DOHH2 (cell line): ENCODE results near the gene LIMK1.

ENCODE experiments used
- H3F3A ChIP-seq: fragments of 200-600 bp; sonication (generic), shearing (Covaris generic); 2 replicates; pipeline ENCODE4 v1.6.0; 2016; ENCODE audit warnings: antibody characterized with exemption, mild to moderate bottlenecking; ENCODE audit not compliant: control insufficient read depth, insufficient read depth
- H3K27ac ChIP-seq: fragments of 200-600 bp; sonication (generic); 2 replicates; pipeline ENCODE4 v1.5.1; 2014; ENCODE audit warnings: low read depth, mild to moderate bottlenecking, low read length, moderate library complexity
- H3K27me3 ChIP-seq: fragments of 200-600 bp; sonication (generic); 2 replicates; pipeline ENCODE4 v1.6.1; 2014; ENCODE audit warnings: mild to moderate bottlenecking, low read length, mixed read lengths; ENCODE audit not compliant: control insufficient read depth
- H3K36me3 ChIP-seq: fragments of 200-600 bp; sonication (generic); 2 replicates; pipeline ENCODE4 v1.6.1; 2014; ENCODE audit warnings: mild to moderate bottlenecking, low read length, moderate library complexity, mixed read lengths; ENCODE audit not compliant: control insufficient read depth
- H3K4me1 ChIP-seq: fragments of 200-600 bp; sonication (generic); 2 replicates; pipeline ENCODE4 v1.6.1; 2014; ENCODE audit warnings: mild to moderate bottlenecking, low read length, mixed read lengths; ENCODE audit not compliant: control insufficient read depth
- H3K4me2 ChIP-seq: fragments of 200-600 bp; sonication (generic); 2 replicates; pipeline ENCODE4 v1.6.0; 2014; ENCODE audit warnings: mild to moderate bottlenecking, low read length, moderate library complexity
- H3K4me3 ChIP-seq: fragments of 200-600 bp; sonication (generic); 2 replicates; pipeline ENCODE4 v1.5.1; 2014; ENCODE audit warnings: mild to moderate bottlenecking, low read length, mixed read lengths
- H3K79me2 ChIP-seq: fragments of 200-600 bp; sonication (generic); 2 replicates; pipeline ENCODE4 v1.6.1; 2014; ENCODE audit warnings: mild to moderate bottlenecking, low read length, mixed read lengths; ENCODE audit not compliant: control insufficient read depth
- H3K9me2 ChIP-seq: fragments of 200-600 bp; sonication (generic); replicated peaks from 2 replicates; pipeline ENCODE4 v1.6.1; 2014; ENCODE audit warnings: mild to moderate bottlenecking, low read length, mixed read lengths; ENCODE audit not compliant: control insufficient read depth
- H3K9me3 ChIP-seq: fragments of 200-600 bp; sonication (generic); 2 replicates; pipeline ENCODE4 v1.6.1; 2014; ENCODE audit warnings: antibody characterized with exemption, low read length, mixed read lengths; ENCODE audit not compliant: control insufficient read depth, insufficient read depth
- H4K20me1 ChIP-seq: fragments of 200-600 bp; sonication (generic); 2 replicates; pipeline ENCODE4 v1.6.0; 2014; ENCODE audit warnings: low read depth, mild to moderate bottlenecking, antibody characterized with exemption, low read length, moderate library complexity; ENCODE audit not compliant: control insufficient read depth, insufficient read depth
- EZH2phosphoT487 ChIP-seq: fragments of 200-600 bp; sonication (generic); IDR thresholded peaks from 2 replicates; pipeline ENCODE4 v1.6.1; 2017; ENCODE audit warnings: borderline replicate concordance, mild to moderate bottlenecking, antibody characterized with exemption, low read length, moderate library complexity, mixed read lengths
- TF ChIP-seq, protein P1 (sequence below): fragments of 200-600 bp; sonication (generic); IDR thresholded peaks from one replicate; pipeline ENCODE4 v1.5.1; 2014; ENCODE audit warnings: antibody characterized with exemption, mild to moderate bottlenecking, low read depth, low read length; ENCODE audit not compliant: poor library complexity, severe bottlenecking

The LIMK1 gene

DNA sequence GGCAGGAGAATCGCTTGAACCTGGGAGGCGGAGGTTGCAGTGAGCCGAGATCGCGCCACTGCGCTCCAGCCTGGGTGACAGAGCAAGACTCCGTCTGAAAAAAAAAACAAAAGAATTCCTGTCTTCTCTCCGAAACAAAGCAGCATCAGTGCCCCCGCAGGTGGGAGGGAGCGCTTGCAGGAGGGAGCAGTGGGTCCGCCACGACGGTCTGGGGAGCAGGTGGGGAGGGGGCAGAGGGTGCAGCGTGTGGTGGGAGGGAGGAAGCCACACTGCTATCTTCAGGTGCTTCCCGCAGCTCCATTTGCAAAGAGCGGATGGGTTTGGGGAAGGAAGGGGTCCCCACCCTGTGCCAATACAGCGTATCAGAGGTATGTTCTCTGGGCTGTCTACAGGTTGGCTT, 31.7 kb downstream of the LIMK1 start:
- Histone ChIP-seq H3K27ac (no peak overlapping the region), H3K9me2 (no peaks in the 10 kb centered on the region), H3K79me2 (no peaks in the 10 kb centered on the region), H3K27me3 (no peaks in the 10 kb centered on the region), H3K4me1 (no peaks in the 10 kb centered on the region; the same call in 1 of the 2 replicates), H3K4me3 (no peak overlapping the region), H4K20me1 (no peaks in the 10 kb centered on the region), H3K36me3 (peaks cover 40% of the 10 kb centered on the region), H3F3A (no peaks in the 10 kb centered on the region), H3K9me3 (no peaks in the 10 kb centered on the region), H3K4me2 (no peak overlapping the region)
- TF ChIP-seq EZH2phosphoT487: no peak
- TF ChIP-seq, protein P1, sequence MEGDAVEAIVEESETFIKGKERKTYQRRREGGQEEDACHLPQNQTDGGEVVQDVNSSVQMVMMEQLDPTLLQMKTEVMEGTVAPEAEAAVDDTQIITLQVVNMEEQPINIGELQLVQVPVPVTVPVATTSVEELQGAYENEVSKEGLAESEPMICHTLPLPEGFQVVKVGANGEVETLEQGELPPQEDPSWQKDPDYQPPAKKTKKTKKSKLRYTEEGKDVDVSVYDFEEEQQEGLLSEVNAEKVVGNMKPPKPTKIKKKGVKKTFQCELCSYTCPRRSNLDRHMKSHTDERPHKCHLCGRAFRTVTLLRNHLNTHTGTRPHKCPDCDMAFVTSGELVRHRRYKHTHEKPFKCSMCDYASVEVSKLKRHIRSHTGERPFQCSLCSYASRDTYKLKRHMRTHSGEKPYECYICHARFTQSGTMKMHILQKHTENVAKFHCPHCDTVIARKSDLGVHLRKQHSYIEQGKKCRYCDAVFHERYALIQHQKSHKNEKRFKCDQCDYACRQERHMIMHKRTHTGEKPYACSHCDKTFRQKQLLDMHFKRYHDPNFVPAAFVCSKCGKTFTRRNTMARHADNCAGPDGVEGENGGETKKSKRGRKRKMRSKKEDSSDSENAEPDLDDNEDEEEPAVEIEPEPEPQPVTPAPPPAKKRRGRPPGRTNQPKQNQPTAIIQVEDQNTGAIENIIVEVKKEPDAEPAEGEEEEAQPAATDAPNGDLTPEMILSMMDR: peak; percentile 7

DNA sequence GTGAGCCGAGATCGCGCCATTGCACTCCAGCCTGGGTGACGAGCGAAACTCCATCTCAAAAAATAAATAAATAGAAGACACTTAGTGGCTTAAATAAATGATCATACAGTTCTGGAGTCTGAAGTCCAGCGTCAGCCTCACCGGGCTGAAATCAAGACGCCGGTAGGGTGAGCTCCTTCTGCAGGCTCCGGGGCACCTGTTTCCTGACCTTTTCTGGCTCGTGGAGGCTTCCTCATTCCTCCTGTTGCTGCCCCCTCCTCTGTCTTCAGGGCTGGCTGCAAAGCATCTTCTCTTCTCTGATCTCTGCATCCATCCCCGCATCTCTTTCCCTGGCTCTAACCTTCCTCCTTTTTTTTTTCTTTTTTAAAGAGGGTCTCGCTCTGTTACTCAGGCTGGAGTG, 32.8 kb downstream of the LIMK1 start:
- no peaks in the 10 kb centered on the region for H3K9me2 ChIP-seq
- no peaks in the 10 kb centered on the region for H3K27me3 ChIP-seq
- no peak overlapping the region for H3K4me2 ChIP-seq
- no peaks in the 10 kb centered on the region for H3K9me3 ChIP-seq
- peaks cover 6% of the 10 kb centered on the region for H3K4me1 ChIP-seq
- no peaks in the 10 kb centered on the region for H3K79me2 ChIP-seq
- H3K4me3 ChIP-seq: no peak overlapping the region
- H4K20me1 ChIP-seq: no peaks in the 10 kb centered on the region
- TF ChIP-seq, protein P1: no peak
- no peak for TF ChIP-seq EZH2phosphoT487
- peaks cover 47% of the 10 kb centered on the region for H3K36me3 ChIP-seq
- H3F3A ChIP-seq: no peaks in the 10 kb centered on the region
- no peak overlapping the region for H3K27ac ChIP-seq

DNA sequence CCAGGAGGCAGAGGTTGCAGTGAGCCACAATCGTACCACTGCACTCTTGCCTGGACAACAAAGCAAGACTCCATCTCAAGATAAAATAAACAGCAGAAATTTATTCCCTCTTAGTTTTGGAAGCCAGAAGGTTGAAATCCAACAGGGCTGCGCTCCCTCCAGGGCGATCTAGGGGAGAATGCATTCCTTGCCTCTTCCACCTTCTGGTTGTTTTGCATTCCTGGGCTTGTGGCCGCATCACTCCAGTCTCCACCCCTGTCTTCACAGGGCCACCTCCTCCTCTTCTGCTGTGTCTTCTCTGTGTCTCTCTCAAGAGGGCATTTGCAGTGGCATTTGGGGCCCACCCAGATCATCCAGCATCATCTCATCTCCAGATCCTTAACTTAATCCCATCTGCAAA, 36.2 kb downstream of the LIMK1 start:
- Histone ChIP-seq H3K4me3 (no peak overlapping the region), H3K9me2 (no peaks in the 10 kb centered on the region), H3K27me3 (no peaks in the 10 kb centered on the region), H3K9me3 (no peaks in the 10 kb centered on the region), H3K79me2 (no peaks in the 10 kb centered on the region), H3K4me1 (peaks cover 8% of the 10 kb centered on the region), H3F3A (no peaks in the 10 kb centered on the region), H3K4me2 (no peak overlapping the region), H3K27ac (no peak overlapping the region), H3K36me3 (peaks cover 26% of the 10 kb centered on the region), H4K20me1 (no peaks in the 10 kb centered on the region)
- TF ChIP-seq, protein P1: no peak
- TF ChIP-seq EZH2phosphoT487: no peak
